HepG2 (cell line): ENCODE measurements around the gene AHCY. TPM values are rescaled to one million over a fixed set of nuclear protein-coding genes. Genes with fewer than 3 reads are reported as not detected.
A peak's percentile ranks its signal among the peaks of the same experiment; 100 is the strongest.

Experiments
- CEBPG ChIP-seq: IDR thresholded peaks from 2 replicates; pipeline ENCODE4 v1.6.1; 2016
- FOXA3 ChIP-seq: IDR thresholded peaks from 2 replicates; pipeline ENCODE4 v1.6.1; 2016; ENCODE audit warnings: missing genetic modification reagents, missing compliant biosample characterization
- FOXP1 ChIP-seq, 2 experiments: fragments of 450-650 bp in 1 of 2; IDR thresholded peaks; 2 replicates each; pipeline ENCODE4 v1.6.1; 2017 to 2018; ENCODE audit warnings: antibody characterized with exemption in 1 of 2
- JDP2 ChIP-seq: sonication (generic); formaldehyde crosslinking; IDR thresholded peaks from 2 replicates; pipeline ENCODE4 v1.8.1; 2022; ENCODE audit warnings: missing genetic modification reagents, borderline replicate concordance
- MED1 ChIP-seq: sonication (generic); formaldehyde crosslinking; IDR thresholded peaks from 2 replicates; pipeline ENCODE4 v1.4.0; 2020; ENCODE audit warnings: missing genetic modification reagents
- PHF21A ChIP-seq: sonication (generic); formaldehyde crosslinking; IDR thresholded peaks from 2 replicates; pipeline ENCODE4 v1.5.0; 2020; ENCODE audit warnings: mild to moderate bottlenecking, missing genetic modification reagents
- POGZ ChIP-seq: sonication (generic); formaldehyde crosslinking; IDR thresholded peaks from 2 replicates; pipeline ENCODE4 v1.4.0; 2020; ENCODE audit warnings: mild to moderate bottlenecking, missing genetic modification reagents
- RCOR2 ChIP-seq: IDR thresholded peaks from 2 replicates; pipeline ENCODE4 v1.6.1; 2016; ENCODE audit warnings: missing biosample characterization, missing genetic modification reagents
- REPIN1 ChIP-seq: sonication (generic); formaldehyde crosslinking; IDR thresholded peaks from 2 replicates; pipeline ENCODE4 v1.8.0; 2022; ENCODE audit warnings: missing genetic modification reagents, low read depth, mild to moderate bottlenecking, borderline replicate concordance
- SAP130 ChIP-seq: IDR thresholded peaks from 2 replicates; pipeline ENCODE4 v1.6.1; 2016; ENCODE audit warnings: low read depth
- SIX4 ChIP-seq: sonication (generic); formaldehyde crosslinking; IDR thresholded peaks from 2 replicates; pipeline ENCODE4 v1.4.0; 2020; ENCODE audit warnings: missing genetic modification reagents
- SP5 ChIP-seq: IDR thresholded peaks from 2 replicates; pipeline ENCODE4 v1.6.1; 2016; ENCODE audit warnings: low read depth, borderline replicate concordance
- TARDBP ChIP-seq: sonication (generic); formaldehyde crosslinking; IDR thresholded peaks from 2 replicates; pipeline ENCODE4 v1.8.0; 2022; ENCODE audit warnings: mild to moderate bottlenecking, missing genetic modification reagents
- TBX3 ChIP-seq: fragments of 450-650 bp; IDR thresholded peaks from 2 replicates; pipeline ENCODE4 v1.6.1; 2017; ENCODE audit warnings: antibody characterized with exemption, mild to moderate bottlenecking, inconsistent platforms, borderline replicate concordance
- TEAD3 ChIP-seq: optimal IDR thresholded peaks from 2 replicates; pipeline ENCODE3; 2016; ENCODE audit warnings: borderline replicate concordance
- ZMYM4 ChIP-seq: sonication (generic); formaldehyde crosslinking; IDR thresholded peaks from 2 replicates; pipeline ENCODE4 v1.8.1; 2023; ENCODE audit warnings: mild to moderate bottlenecking, missing genetic modification reagents
- ZNF264 ChIP-seq: sonication (generic); formaldehyde crosslinking; IDR thresholded peaks from 2 replicates; pipeline ENCODE4 v1.4.0; 2020; ENCODE audit warnings: missing genetic modification reagents
- ZNF558 ChIP-seq: sonication (generic); formaldehyde crosslinking; IDR thresholded peaks from 2 replicates; pipeline ENCODE4 v1.9.0; 2022; ENCODE audit warnings: mild to moderate bottlenecking, missing genetic modification reagents, borderline replicate concordance
- ZNF607 ChIP-seq: sonication (generic); formaldehyde crosslinking; IDR thresholded peaks from 2 replicates; pipeline ENCODE4 v1.5.1; 2020; ENCODE audit warnings: missing genetic modification reagents, mild to moderate bottlenecking, borderline replicate concordance
- ZNF747 ChIP-seq: sonication (generic); formaldehyde crosslinking; IDR thresholded peaks from 2 replicates; pipeline ENCODE4 v1.8.1; 2023; ENCODE audit warnings: missing genetic modification reagents, mild to moderate bottlenecking, borderline replicate concordance
- ZNF761 ChIP-seq: sonication (generic); formaldehyde crosslinking; conservative IDR thresholded peaks from 2 replicates; pipeline ENCODE4 v1.4.0; 2020; ENCODE audit warnings: mild to moderate bottlenecking, missing genetic modification reagents
- ZNF878 ChIP-seq: sonication (generic); formaldehyde crosslinking; IDR thresholded peaks from 2 replicates; pipeline ENCODE4 v1.8.1; 2023; ENCODE audit warnings: mild to moderate bottlenecking, missing genetic modification reagents, moderate library complexity
- polyA plus RNA-seq, 8 experiments: library from polyadenylated mRNA; depleted of rRNA in 3 of 8; stranded (reverse) in 7 of 8; unstranded in 1 of 8; fragments of >200 nt; fragmentation: Illumina TruSeq in 4 of 8; extraction: Trizol in 4 of 8; gene quantifications; 2 replicates each; pipeline versions ENCODE4 v1.2.1 to v1.2.3, GENCODE V29; 2011 to 2016; ENCODE audit warnings: low read depth in 4 of 8, missing spikeins in 1 of 8, mixed read lengths in 1 of 8; ENCODE audit not compliant: insufficient read depth in 1 of 8
- total RNA-seq, 5 experiments: library from RNA; depleted of rRNA; stranded (reverse); fragments of >200 nt; fragmentation: Illumina TruSeq; extraction: Trizol; gene quantifications; 2 replicates each; pipeline ENCODE4 v1.2.3, GENCODE V29; 2016; ENCODE audit warnings: low read depth in 1 of 5
- TF ChIP-seq, protein P1 (sequence below): sonication (generic); formaldehyde crosslinking; IDR thresholded peaks from 2 replicates; pipeline ENCODE4 v1.5.0; 2020; ENCODE audit warnings: mild to moderate bottlenecking, missing genetic modification reagents, borderline replicate concordance
- TF ChIP-seq, protein P2 (sequence below): sonication (generic); formaldehyde crosslinking; IDR thresholded peaks from 2 replicates; pipeline ENCODE4 v1.4.0; 2020; ENCODE audit warnings: mild to moderate bottlenecking, missing genetic modification reagents

Gene AHCY
- total and polyA plus RNA-seq, 2 of the 13 experiments (the other 11 are each of a cell fraction or from before 2014, with no cell fraction given) = 407 to 419 TPM

DNA sequence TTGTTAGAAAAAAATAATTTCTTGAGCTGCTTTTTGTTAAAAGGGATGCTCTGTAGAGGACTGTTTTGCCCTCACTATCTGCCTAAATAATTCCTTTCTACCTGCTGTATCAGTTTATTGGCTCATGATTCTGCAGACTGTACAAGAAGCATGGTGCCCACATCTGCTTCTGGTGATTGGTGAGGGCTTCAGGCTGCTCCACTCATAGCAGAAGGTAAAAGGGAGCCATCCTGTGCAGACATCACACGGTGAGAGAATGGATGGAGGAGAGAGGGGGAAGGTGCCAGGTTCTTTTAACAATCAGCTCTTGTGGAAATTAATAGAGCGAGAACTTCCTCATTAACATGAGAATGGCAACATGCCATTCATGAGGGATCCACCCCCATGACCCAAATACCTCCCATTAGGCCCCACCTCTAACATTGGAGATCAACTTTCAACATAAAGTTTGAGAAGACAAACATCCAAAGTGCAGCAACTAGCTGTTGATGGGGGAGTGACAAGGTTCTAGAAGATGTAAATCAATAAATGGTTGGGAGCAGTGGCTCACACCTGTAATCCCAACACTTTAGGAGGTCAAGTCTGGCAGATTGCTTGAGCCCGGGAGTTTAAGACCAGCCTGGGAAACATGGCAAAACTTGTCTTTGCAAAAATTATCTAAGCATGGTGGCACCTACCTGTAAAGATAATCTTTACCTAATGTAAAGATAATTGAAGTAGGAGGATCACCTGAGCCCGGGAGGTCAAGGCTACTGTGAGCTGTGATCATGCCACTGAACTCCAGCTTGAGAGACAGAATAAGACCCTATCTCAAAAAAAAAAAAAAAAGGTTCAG, 15.7 kb upstream of the AHCY start (continued):
- TF ChIP-seq, protein P1, sequence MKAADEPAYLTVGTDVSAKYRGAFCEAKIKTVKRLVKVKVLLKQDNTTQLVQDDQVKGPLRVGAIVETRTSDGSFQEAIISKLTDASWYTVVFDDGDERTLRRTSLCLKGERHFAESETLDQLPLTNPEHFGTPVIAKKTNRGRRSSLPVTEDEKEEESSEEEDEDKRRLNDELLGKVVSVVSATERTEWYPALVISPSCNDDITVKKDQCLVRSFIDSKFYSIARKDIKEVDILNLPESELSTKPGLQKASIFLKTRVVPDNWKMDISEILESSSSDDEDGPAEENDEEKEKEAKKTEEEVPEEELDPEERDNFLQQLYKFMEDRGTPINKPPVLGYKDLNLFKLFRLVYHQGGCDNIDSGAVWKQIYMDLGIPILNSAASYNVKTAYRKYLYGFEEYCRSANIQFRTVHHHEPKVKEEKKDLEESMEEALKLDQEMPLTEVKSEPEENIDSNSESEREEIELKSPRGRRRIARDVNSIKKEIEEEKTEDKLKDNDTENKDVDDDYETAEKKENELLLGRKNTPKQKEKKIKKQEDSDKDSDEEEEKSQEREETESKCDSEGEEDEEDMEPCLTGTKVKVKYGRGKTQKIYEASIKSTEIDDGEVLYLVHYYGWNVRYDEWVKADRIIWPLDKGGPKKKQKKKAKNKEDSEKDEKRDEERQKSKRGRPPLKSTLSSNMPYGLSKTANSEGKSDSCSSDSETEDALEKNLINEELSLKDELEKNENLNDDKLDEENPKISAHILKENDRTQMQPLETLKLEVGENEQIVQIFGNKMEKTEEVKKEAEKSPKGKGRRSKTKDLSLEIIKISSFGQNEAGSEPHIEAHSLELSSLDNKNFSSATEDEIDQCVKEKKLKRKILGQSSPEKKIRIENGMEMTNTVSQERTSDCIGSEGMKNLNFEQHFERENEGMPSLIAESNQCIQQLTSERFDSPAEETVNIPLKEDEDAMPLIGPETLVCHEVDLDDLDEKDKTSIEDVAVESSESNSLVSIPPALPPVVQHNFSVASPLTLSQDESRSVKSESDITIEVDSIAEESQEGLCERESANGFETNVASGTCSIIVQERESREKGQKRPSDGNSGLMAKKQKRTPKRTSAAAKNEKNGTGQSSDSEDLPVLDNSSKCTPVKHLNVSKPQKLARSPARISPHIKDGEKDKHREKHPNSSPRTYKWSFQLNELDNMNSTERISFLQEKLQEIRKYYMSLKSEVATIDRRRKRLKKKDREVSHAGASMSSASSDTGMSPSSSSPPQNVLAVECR (CRISPR knock-in tag) = peak; percentile 35; the same call in 1 of the 2 replicates
- TF ChIP-seq ZNF747 (CRISPR knock-in tag) (no peak), CEBPG (CRISPR knock-in tag) (peak; percentile 44), ZNF878 (CRISPR knock-in tag) (peak; percentile 57; the same call in 1 of the 2 replicates), ZMYM4 (CRISPR knock-in tag) (peak; percentile 62), SIX4 (CRISPR knock-in tag) (0 out of 2 replicates have a peak, but pooled peaks have one; percentile 36), ZNF761 (CRISPR knock-in tag) (no peak), JDP2 (no peak), MED1 (CRISPR knock-in tag) (0 out of 2 replicates have a peak, but pooled peaks have one; percentile 37), PHF21A (CRISPR knock-in tag) (peak; percentile 37), SP5 (CRISPR knock-in tag) (peak; percentile 32; the same call in 1 of the 2 replicates), REPIN1 (CRISPR knock-in tag) (peak; percentile 53; the same call in 1 of the 2 replicates), FOXA3 (peak; percentile 88), ZNF607 (0 out of 2 replicates have a peak, but pooled peaks have one; percentile 30), TARDBP (CRISPR knock-in tag) (peak; percentile 59; the same call in 1 of the 2 replicates), ZNF264 (CRISPR knock-in tag) (peak; percentile 84; the same call in 1 of the 2 replicates), FOXP1 (IDR thresholded peaks at IDR 0.05) (no peak), FOXP1 (CRISPR knock-in tag; IDR thresholded peaks at IDR 0.05) (peak; percentile 71; the same call in 1 of the 2 replicates), POGZ (CRISPR knock-in tag) (0 out of 2 replicates have a peak, but pooled peaks have one; percentile 17), TEAD3 (CRISPR knock-in tag) (peak; percentile 61), TBX3 (peak; percentile 48; the same call in 1 of the 2 replicates), ZNF558 (CRISPR knock-in tag) (0 out of 2 replicates have a peak, but pooled peaks have one; percentile 20), SAP130 (CRISPR knock-in tag) (peak; percentile 37; the same call in 1 of the 2 replicates), RCOR2 (CRISPR knock-in tag) (peak; percentile 71)
- TF ChIP-seq, protein P2, sequence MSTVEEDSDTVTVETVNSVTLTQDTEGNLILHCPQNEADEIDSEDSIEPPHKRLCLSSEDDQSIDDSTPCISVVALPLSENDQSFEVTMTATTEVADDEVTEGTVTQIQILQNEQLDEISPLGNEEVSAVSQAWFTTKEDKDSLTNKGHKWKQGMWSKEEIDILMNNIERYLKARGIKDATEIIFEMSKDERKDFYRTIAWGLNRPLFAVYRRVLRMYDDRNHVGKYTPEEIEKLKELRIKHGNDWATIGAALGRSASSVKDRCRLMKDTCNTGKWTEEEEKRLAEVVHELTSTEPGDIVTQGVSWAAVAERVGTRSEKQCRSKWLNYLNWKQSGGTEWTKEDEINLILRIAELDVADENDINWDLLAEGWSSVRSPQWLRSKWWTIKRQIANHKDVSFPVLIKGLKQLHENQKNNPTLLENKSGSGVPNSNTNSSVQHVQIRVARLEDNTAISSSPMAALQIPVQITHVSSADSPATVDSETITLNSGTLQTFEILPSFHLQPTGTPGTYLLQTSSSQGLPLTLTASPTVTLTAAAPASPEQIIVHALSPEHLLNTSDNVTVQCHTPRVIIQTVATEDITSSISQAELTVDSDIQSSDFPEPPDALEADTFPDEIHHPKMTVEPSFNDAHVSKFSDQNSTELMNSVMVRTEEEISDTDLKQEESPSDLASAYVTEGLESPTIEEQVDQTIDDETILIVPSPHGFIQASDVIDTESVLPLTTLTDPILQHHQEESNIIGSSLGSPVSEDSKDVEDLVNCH (CRISPR knock-in tag) = no peak
